Fibroblast of pulmonary artery (primary cell): ENCODE results near the gene CRACDL.

ENCODE experiments used
- DNase-seq: peaks from one replicate; pipeline ENCODE4 v3.0.0-alpha.2; 2010; ENCODE audit warnings: low read depth
- H3K4me3 ChIP-seq: replicated peaks from 2 replicates; pipeline ENCODE4 v1.5.1; 2011; ENCODE audit warnings: low read depth, mild to moderate bottlenecking, control low read depth, low read length, moderate library complexity
- CTCF ChIP-seq: IDR thresholded peaks from 2 replicates; pipeline ENCODE4 v1.5.1; 2011; ENCODE audit warnings: mild to moderate bottlenecking, control low read depth, low read length, inconsistent platforms; ENCODE audit errors: missing control alignments

CRACDL gene

GRCh38 chr2:98835831-98836385, 100.1 kb downstream of the CRACDL start:
- H3K4me3 ChIP-seq, result no peak overlapping the region
- no peak for DNase-seq
- no peak for TF ChIP-seq CTCF

- no peak for TF ChIP-seq CTCF
Measured at GRCh38 chr2:98833917-98834263, 102.1 kb downstream of the CRACDL start.

GRCh38 chr2:98833172-98833916, 102.7 kb downstream of the CRACDL start:
- H3K4me3 ChIP-seq, result no peak overlapping the region
- no peak for TF ChIP-seq CTCF
- no peak for DNase-seq

More at GRCh38 chr2:98833917-98834263, 102.1 kb downstream of the CRACDL start:
- H3K4me3 ChIP-seq, result no peak overlapping the region
- no peak for DNase-seq

GRCh38 chr2:98832172-98832571, 103.9 kb downstream of the CRACDL start:
- TF ChIP-seq CTCF, result no peak
- no peak overlapping the region for H3K4me3 ChIP-seq

GRCh38 chr2:98830571-98831145, 105.4 kb downstream of the CRACDL start:
- no peak for DNase-seq
- no peak overlapping the region for H3K4me3 ChIP-seq
- TF ChIP-seq CTCF, result no peak

More at GRCh38 chr2:98832172-98832571, 103.9 kb downstream of the CRACDL start:
- no peak for DNase-seq

- no peak for DNase-seq
- H3K4me3 ChIP-seq, result no peak overlapping the region
- no peak for TF ChIP-seq CTCF
Measured at GRCh38 chr2:98829581-98830270, 106.3 kb downstream of the CRACDL start.
